Natural killer cell treated with Interleukin-12 subunit alpha and Interleukin-12 subunit beta and Interleukin-15 and Interleukin-18, amount 100 ng/mL, for 72 hours (primary cell): ENCODE data around the gene SEC23IP. TPM values are rescaled to one million over a fixed set of nuclear protein-coding genes. Genes with fewer than 3 reads are reported as not detected.
A peak's percentile ranks its signal among the peaks of the same experiment; 100 is the strongest.

Source experiments
- ATAC-seq, 2 donors: fragments of 150-1000 bp; cut with Tn5 transposase in 1 of 2; sonication (Bioruptor Pico), chemical (Tn5 transposase) in 1 of 2; 2 replicates each; pipeline ENCODE4 v1.10.0; 2021
- DNase-seq: peaks from one replicate; pipeline ENCODE4 v3.0.0; 2022; ENCODE audit warnings: low spot score
- H3K27ac Mint-ChIP-seq, 2 donors: 1 replicate in 1 of 2; 2 replicates in 1 of 2; pipeline ENCODE4 v1.8.0; 2022; ENCODE audit warnings: mixed read lengths in 2 of 2, mild to moderate bottlenecking in 1 of 2, moderate library complexity in 1 of 2
- H3K27me3 Mint-ChIP-seq, 2 donors: 1 replicate in 1 of 2; 2 replicates in 1 of 2; pipeline ENCODE4 v1.8.0; 2022; ENCODE audit warnings: mixed read lengths in 2 of 2
- H3K36me3 Mint-ChIP-seq: one replicate; pipeline ENCODE4 v1.8.0; 2022; ENCODE audit warnings: mixed read lengths
- H3K4me1 Mint-ChIP-seq, 2 donors: 1 replicate in 1 of 2; 2 replicates in 1 of 2; pipeline ENCODE4 v1.8.0; 2022; ENCODE audit warnings: low read depth in 2 of 2, mixed read lengths in 2 of 2, mild to moderate bottlenecking in 1 of 2
- H3K4me3 Mint-ChIP-seq: one replicate; pipeline ENCODE4 v1.8.0; 2022; ENCODE audit warnings: mixed read lengths
- H3K9me3 Mint-ChIP-seq: 2 replicates; pipeline ENCODE4 v1.8.0; 2022; ENCODE audit warnings: mixed read lengths
- total RNA-seq, 2 donors: library from RNA; stranded (reverse); gene quantifications; one replicate each; pipeline ENCODE4 v1.2.3, GENCODE V29; 2022

SEC23IP gene
- 10 to 100 TPM; 77.7 to 98.7 TPM for total RNA-seq

GRCh38 chr10:119892188-119893065 is at the start of gene SEC23IP:
SEC23IP (plus strand) TSS chr10:119892730; CDS start chr10:119892783, 53 bp downstream.
- Mint-ChIP-seq H3K4me3 (peak within 1 kb of the TSS; percentile 96), H3K4me1 (peaks cover 41 to 43% of the 10 kb centered on the region in 2 donors), H3K27ac (peak within 1 kb of the TSS; percentile 91 to 93), H3K27me3 (peaks cover 0 to 2% of the 10 kb centered on the region in 2 donors), H3K36me3 (peaks cover 5% of the 10 kb centered on the region), H3K9me3 (no peaks in the 10 kb centered on the region)
- DNase-seq (peak; percentile 96), ATAC-seq (peak; percentile 99)

GRCh38 chr10:119845656-119846055 is 46.9 kb upstream of the SEC23IP start:
- H3K36me3 Mint-ChIP-seq: peaks cover 51% of the 10 kb centered on the region
- no peaks in the 10 kb centered on the region for H3K27me3 Mint-ChIP-seq
- H3K9me3 Mint-ChIP-seq: no peaks in the 10 kb centered on the region
- H3K4me3 Mint-ChIP-seq: no peak overlapping the region
- H3K27ac Mint-ChIP-seq: no peak overlapping the region
- peaks cover 4% of the 10 kb centered on the region in 2 donors for H3K4me1 Mint-ChIP-seq
- no peak for DNase-seq
- ATAC-seq: no peak

GRCh38 chr10:119849031-119849789 is 43.3 kb upstream of the SEC23IP start:
- no peak for ATAC-seq
- peaks cover 4% of the 10 kb centered on the region in 2 donors for H3K4me1 Mint-ChIP-seq
- H3K27ac Mint-ChIP-seq: no peak overlapping the region

GRCh38 chr10:119849944-119850343 is 42.6 kb upstream of the SEC23IP start:
- H3K27ac Mint-ChIP-seq: no peak overlapping the region
- H3K27me3 Mint-ChIP-seq: no peaks in the 10 kb centered on the region
- no peak overlapping the region for H3K4me3 Mint-ChIP-seq
- DNase-seq (no peak), ATAC-seq (no peak)
- no peaks in the 10 kb centered on the region for H3K9me3 Mint-ChIP-seq
- H3K4me1 Mint-ChIP-seq: peaks cover 4 to 6% of the 10 kb centered on the region in 2 donors
- peaks cover 38% of the 10 kb centered on the region for H3K36me3 Mint-ChIP-seq

More at GRCh38 chr10:119849031-119849789, 43.3 kb upstream of the SEC23IP start:
- no peak for DNase-seq
- Mint-ChIP-seq H3K36me3 (peaks cover 38% of the 10 kb centered on the region), H3K4me3 (no peak overlapping the region), H3K27me3 (no peaks in the 10 kb centered on the region), H3K9me3 (no peaks in the 10 kb centered on the region)

- no peaks in the 10 kb centered on the region for H3K27me3 Mint-ChIP-seq
- DNase-seq: no peak
- H3K4me3 Mint-ChIP-seq: no peak overlapping the region
- H3K27ac Mint-ChIP-seq: no peak overlapping the region
- no peaks in the 10 kb centered on the region for H3K9me3 Mint-ChIP-seq
- peaks cover 38% of the 10 kb centered on the region for H3K36me3 Mint-ChIP-seq
- no peak for ATAC-seq
- H3K4me1 Mint-ChIP-seq: peaks cover 0 to 5% of the 10 kb centered on the region in 2 donors
Measured at GRCh38 chr10:119852277-119852676, 40.3 kb upstream of the SEC23IP start.

GRCh38 chr10:119852822-119853221 is 39.7 kb upstream of the SEC23IP start:
- peaks cover 38% of the 10 kb centered on the region for H3K36me3 Mint-ChIP-seq
- ATAC-seq (no peak), DNase-seq (no peak)
- H3K9me3 Mint-ChIP-seq: no peaks in the 10 kb centered on the region
- peaks cover 0 to 5% of the 10 kb centered on the region in 2 donors for H3K4me1 Mint-ChIP-seq
- no peaks in the 10 kb centered on the region for H3K27me3 Mint-ChIP-seq
- H3K27ac Mint-ChIP-seq: no peak overlapping the region
- H3K4me3 Mint-ChIP-seq: no peak overlapping the region

- DNase-seq: no peak
- Mint-ChIP-seq H3K4me3 (no peak overlapping the region), H3K36me3 (peaks cover 36% of the 10 kb centered on the region), H3K27ac (no peak overlapping the region), H3K4me1 (peaks cover 0 to 5% of the 10 kb centered on the region in 2 donors), H3K27me3 (no peaks in the 10 kb centered on the region), H3K9me3 (no peaks in the 10 kb centered on the region)
- ATAC-seq: no peak
Measured at GRCh38 chr10:119853574-119853973, 39.0 kb upstream of the SEC23IP start.

- DNase-seq: no peak
- Mint-ChIP-seq H3K4me1 (peaks cover 28 to 37% of the 10 kb centered on the region in 2 donors), H3K4me3 (no peak overlapping the region), H3K9me3 (no peaks in the 10 kb centered on the region), H3K36me3 (peaks cover 27% of the 10 kb centered on the region), H3K27ac (no peak overlapping the region), H3K27me3 (no peaks in the 10 kb centered on the region)
- ATAC-seq: no peak
Measured at GRCh38 chr10:119858063-119858462, 34.5 kb upstream of the SEC23IP start.

- no peaks in the 10 kb centered on the region for H3K9me3 Mint-ChIP-seq
- no peaks in the 10 kb centered on the region for H3K27me3 Mint-ChIP-seq
- H3K4me1 Mint-ChIP-seq: peaks cover 35 to 47% of the 10 kb centered on the region in 2 donors
- no peak overlapping the region for H3K27ac Mint-ChIP-seq
- ATAC-seq (no peak), DNase-seq (no peak)
- H3K36me3 Mint-ChIP-seq: peaks cover 33% of the 10 kb centered on the region
- no peak overlapping the region for H3K4me3 Mint-ChIP-seq
Measured at GRCh38 chr10:119859420-119860258, 32.9 kb upstream of the SEC23IP start.

- Mint-ChIP-seq H3K27me3 (no peaks in the 10 kb centered on the region), H3K36me3 (peaks cover 26% of the 10 kb centered on the region), H3K27ac (peak overlapping the region; percentile 1 to 32), H3K4me1 (peaks cover 43 to 52% of the 10 kb centered on the region in 2 donors), H3K4me3 (no peak overlapping the region), H3K9me3 (no peaks in the 10 kb centered on the region)
- peak in 1 of 2 donors; percentile 43 for ATAC-seq
- no peak for DNase-seq
Measured at GRCh38 chr10:119860866-119861607, 31.5 kb upstream of the SEC23IP start.

GRCh38 chr10:119862524-119862923 is 30.0 kb upstream of the SEC23IP start:
- no peak overlapping the region for H3K27ac Mint-ChIP-seq
- peaks cover 51 to 55% of the 10 kb centered on the region in 2 donors for H3K4me1 Mint-ChIP-seq
- no peaks in the 10 kb centered on the region for H3K27me3 Mint-ChIP-seq
- ATAC-seq: no peak
- DNase-seq: no peak
- peaks cover 21% of the 10 kb centered on the region for H3K36me3 Mint-ChIP-seq
- H3K4me3 Mint-ChIP-seq: no peak overlapping the region
- H3K9me3 Mint-ChIP-seq: no peaks in the 10 kb centered on the region

GRCh38 chr10:119863951-119864565 is 28.5 kb upstream of the SEC23IP start:
- Mint-ChIP-seq H3K4me1 (peaks cover 57 to 58% of the 10 kb centered on the region in 2 donors), H3K36me3 (peaks cover 19% of the 10 kb centered on the region), H3K4me3 (peak overlapping the region; percentile 21), H3K27ac (peak overlapping the region; percentile 3 to 24), H3K27me3 (no peaks in the 10 kb centered on the region), H3K9me3 (no peaks in the 10 kb centered on the region)
- ATAC-seq: no peak
- DNase-seq: no peak
